Stimulated activated naive CD8-positive, alpha-beta T cell treated with anti-CD3 and anti-CD28 coated beads, Interleukin-15, Interleukin-2, amounts not matched to agents 100 U/mL and 50 U/mL, for 24 hours (primary cell): ENCODE results near the gene NRIP1.

Source experiments
- ATAC-seq: fragments of 150-1000 bp; cut with Tn5 transposase; one replicate; pipeline ENCODE4 v1.10.0; 2021
- DNase-seq: peaks from one replicate; pipeline ENCODE4 v3.0.0; 2021

The NRIP1 gene

DNA sequence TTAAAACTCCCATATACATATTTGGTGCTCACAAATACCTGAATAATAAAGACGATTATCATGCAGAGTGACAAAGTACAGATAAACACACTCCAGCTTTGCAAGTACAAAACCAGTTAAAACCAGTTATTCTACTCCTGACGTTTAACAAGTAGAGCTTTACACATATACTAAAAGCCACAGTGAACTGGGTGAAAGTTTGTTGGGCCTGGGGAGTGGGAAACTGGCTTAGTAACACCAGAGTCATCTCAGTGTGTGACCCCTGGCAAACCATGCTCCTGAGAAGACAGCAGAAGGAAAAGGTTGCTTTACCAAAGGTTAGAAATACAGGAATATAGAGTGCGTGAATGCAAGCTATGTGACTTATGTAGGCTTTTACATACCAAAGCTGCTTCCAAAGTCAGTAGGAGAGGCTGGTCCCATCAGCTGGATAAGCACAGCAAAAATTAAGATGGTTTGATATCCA, 148.1 kb downstream of the NRIP1 start:
- no peak for DNase-seq
- no peak for ATAC-seq

DNA sequence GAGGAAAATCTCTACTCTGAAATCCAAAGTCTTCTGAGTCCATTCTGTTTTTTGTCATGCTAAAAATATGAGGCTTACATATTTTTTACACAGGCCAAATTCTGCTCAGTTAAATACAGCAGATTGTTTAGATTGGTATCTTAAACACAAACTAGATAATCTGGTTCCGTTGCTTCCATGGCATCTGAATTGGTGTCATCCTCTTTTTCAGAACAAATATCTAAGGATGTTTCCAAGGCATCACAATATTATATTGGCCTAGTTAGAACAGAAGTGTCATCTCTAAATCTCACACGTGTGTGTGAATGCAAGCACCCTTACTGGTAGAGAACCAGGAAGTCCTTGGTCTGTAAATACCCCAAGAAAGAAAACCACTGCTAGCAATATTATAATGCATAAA, 151.2 kb downstream of the NRIP1 start:
- DNase-seq (no peak), ATAC-seq (no peak)

DNA sequence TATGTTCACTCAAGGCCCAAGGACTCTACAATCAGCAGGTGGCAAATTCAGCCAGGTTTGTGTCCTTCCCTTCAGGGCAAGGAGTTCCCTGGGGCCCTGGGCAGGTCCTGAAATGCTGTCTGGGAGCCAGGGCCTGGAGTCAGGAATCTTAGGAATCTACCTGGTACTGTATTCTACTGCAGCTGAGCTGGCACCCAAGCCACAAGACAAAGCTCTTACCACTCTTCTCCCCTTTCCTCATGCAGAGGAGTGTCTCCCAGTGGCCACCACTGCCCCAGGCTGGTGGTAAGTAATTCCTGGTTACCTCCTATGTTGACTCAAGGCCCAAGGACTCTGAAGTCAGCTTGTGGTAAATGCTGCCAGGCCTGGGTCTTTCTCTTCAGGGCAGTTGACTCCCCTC, 153.4 kb downstream of the NRIP1 start:
- ATAC-seq (no peak), DNase-seq (no peak)
